Astrocyte (in vitro differentiated cells and primary cell): ENCODE measurements around the gene TOMM70. TPM values are rescaled to one million over a fixed set of nuclear protein-coding genes. Genes with fewer than 3 reads are reported as not detected.

Experiments
- DNase-seq: peaks from one replicate; pipeline ENCODE4 v3.0.0-alpha.2; 2010; ENCODE audit warnings: low read depth
- FAIRE-seq: peaks from 2 replicates; lab custom pipeline; 2011; peaks lifted over from hg19 to GRCh38; lab: Jason Lieb, UNC
- H2AFZ ChIP-seq: 2 replicates; pipeline ENCODE4 v1.6.0; 2012; ENCODE audit warnings: low read depth, low read length, inconsistent platforms
- H3K27ac ChIP-seq: 2 replicates; pipeline ENCODE4 v1.5.1; 2011; ENCODE audit warnings: low read depth, low read length, inconsistent platforms
- H3K27me3 ChIP-seq: 2 replicates; pipeline ENCODE4 v1.6.0; 2011; ENCODE audit warnings: low read length, inconsistent platforms; ENCODE audit not compliant: insufficient read depth
- H3K36me3 ChIP-seq: 2 replicates; pipeline ENCODE4 v1.5.1; 2011; ENCODE audit warnings: low read length, inconsistent platforms; ENCODE audit not compliant: insufficient read depth
- H3K4me1 ChIP-seq: 2 replicates; pipeline ENCODE4 v1.5.1; 2011; ENCODE audit warnings: low read length, inconsistent platforms; ENCODE audit not compliant: insufficient read depth
- H3K4me2 ChIP-seq: 2 replicates; pipeline ENCODE4 v1.6.0; 2012; ENCODE audit warnings: low read length, inconsistent platforms
- H3K4me3 ChIP-seq: 2 replicates; pipeline ENCODE4 v1.5.1; 2011; ENCODE audit warnings: low read depth, mild to moderate bottlenecking, low read length, inconsistent platforms; ENCODE audit not compliant: insufficient read depth
- H3K79me2 ChIP-seq: 2 replicates; pipeline ENCODE4 v1.6.0; 2012; ENCODE audit warnings: mild to moderate bottlenecking, low read length, inconsistent platforms; ENCODE audit not compliant: insufficient read depth
- H3K9ac ChIP-seq: 2 replicates; pipeline ENCODE4 v1.6.0; 2012; ENCODE audit warnings: mild to moderate bottlenecking, low read length, inconsistent platforms
- H3K9me3 ChIP-seq: 2 replicates; pipeline ENCODE4 v1.5.1; 2012; ENCODE audit warnings: low read depth, mild to moderate bottlenecking, low read length, inconsistent platforms; ENCODE audit not compliant: insufficient read depth
- H4K20me1 ChIP-seq: 2 replicates; pipeline ENCODE4 v1.6.0; 2012; ENCODE audit warnings: low read length, inconsistent platforms; ENCODE audit not compliant: insufficient read depth
- H3K27ac Mint-ChIP-seq: one replicate; pipeline ENCODE4 v1.8.0; 2021; ENCODE audit warnings: mild to moderate bottlenecking, mixed read lengths; ENCODE audit not compliant: unreplicated experiment
- H3K27me3 Mint-ChIP-seq: one replicate; pipeline ENCODE4 v1.8.0; 2021; ENCODE audit warnings: low read depth, mixed read lengths; ENCODE audit not compliant: unreplicated experiment
- H3K36me3 Mint-ChIP-seq: one replicate; pipeline ENCODE4 v1.8.0; 2021; ENCODE audit warnings: low read depth, mixed read lengths; ENCODE audit not compliant: unreplicated experiment
- H3K4me1 Mint-ChIP-seq: one replicate; pipeline ENCODE4 v1.8.0; 2021; ENCODE audit warnings: low read depth, mixed read lengths; ENCODE audit not compliant: unreplicated experiment
- H3K4me3 Mint-ChIP-seq: one replicate; pipeline ENCODE4 v1.8.0; 2021; ENCODE audit warnings: mild to moderate bottlenecking, moderate library complexity, mixed read lengths; ENCODE audit not compliant: unreplicated experiment
- H3K9me3 Mint-ChIP-seq: one replicate; pipeline ENCODE4 v1.8.0; 2021; ENCODE audit warnings: mild to moderate bottlenecking, mixed read lengths; ENCODE audit not compliant: unreplicated experiment
- EZH2 ChIP-seq: IDR thresholded peaks from 2 replicates; pipeline ENCODE4 v1.6.1; 2012; ENCODE audit warnings: mild to moderate bottlenecking, low read length, inconsistent platforms; ENCODE audit not compliant: insufficient read depth
- total RNA-seq: library from RNA; stranded (reverse); gene quantifications from 2 replicates; pipeline ENCODE4 v1.2.1, GENCODE V29; 2021
- TF ChIP-seq, protein P1 (sequence below): IDR thresholded peaks from 2 replicates; pipeline ENCODE4 v1.5.1; 2011; ENCODE audit warnings: low read depth, mild to moderate bottlenecking, inconsistent platforms, low read length, moderate library complexity; ENCODE audit not compliant: insufficient read depth

The TOMM70 gene
- total RNA-seq, 1 donor from 2014 or later, result 48.9 TPM

DNA sequence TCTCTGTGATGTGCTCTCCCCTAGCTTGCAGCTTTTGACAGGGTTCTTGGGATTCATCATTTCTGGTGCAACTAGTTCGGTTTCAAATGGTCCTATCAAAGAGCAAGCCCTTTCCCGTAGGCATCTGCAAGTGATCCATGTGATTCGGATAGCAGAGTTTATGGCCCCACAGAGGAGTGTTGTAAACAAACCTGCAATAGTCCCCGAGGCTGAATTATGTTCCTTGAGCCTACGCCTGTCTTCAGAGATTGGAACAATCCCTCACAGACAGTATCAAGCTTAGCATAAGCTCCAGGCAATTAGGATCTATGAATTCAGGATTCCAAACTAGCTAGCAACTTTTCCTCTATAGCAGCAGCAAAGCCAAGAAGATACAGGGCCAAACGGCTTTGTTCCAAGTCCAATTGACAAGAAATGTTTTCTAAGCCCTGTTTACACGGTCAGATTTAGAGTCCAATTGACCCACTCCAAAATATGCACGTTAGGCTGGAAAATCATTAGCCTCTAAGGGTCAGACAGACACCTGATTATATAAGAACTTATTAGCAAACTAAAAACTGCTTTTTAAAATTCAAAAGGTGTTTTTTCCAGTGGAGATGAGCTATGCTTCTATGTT, 25.3 kb upstream of the TOMM70 start:
- Histone ChIP-seq H3K4me2 (no peak overlapping the region), H3K9me3 (no peaks in the 10 kb centered on the region), H3K36me3 (no peaks in the 10 kb centered on the region), H2AFZ (no peak overlapping the region), H3K27me3 (no peaks in the 10 kb centered on the region), H3K27ac (no peak overlapping the region), H3K4me1 (no peaks in the 10 kb centered on the region), H3K9ac (no peak overlapping the region), H4K20me1 (no peaks in the 10 kb centered on the region), H3K4me3 (no peak overlapping the region), H3K79me2 (no peaks in the 10 kb centered on the region)
- DNase-seq (no peak), FAIRE-seq (no peak)
- no peaks in the 10 kb centered on the region for H3K36me3 Mint-ChIP-seq
- no peak overlapping the region for H3K27ac Mint-ChIP-seq
- TF ChIP-seq EZH2, result no peak
- TF ChIP-seq, protein P1, sequence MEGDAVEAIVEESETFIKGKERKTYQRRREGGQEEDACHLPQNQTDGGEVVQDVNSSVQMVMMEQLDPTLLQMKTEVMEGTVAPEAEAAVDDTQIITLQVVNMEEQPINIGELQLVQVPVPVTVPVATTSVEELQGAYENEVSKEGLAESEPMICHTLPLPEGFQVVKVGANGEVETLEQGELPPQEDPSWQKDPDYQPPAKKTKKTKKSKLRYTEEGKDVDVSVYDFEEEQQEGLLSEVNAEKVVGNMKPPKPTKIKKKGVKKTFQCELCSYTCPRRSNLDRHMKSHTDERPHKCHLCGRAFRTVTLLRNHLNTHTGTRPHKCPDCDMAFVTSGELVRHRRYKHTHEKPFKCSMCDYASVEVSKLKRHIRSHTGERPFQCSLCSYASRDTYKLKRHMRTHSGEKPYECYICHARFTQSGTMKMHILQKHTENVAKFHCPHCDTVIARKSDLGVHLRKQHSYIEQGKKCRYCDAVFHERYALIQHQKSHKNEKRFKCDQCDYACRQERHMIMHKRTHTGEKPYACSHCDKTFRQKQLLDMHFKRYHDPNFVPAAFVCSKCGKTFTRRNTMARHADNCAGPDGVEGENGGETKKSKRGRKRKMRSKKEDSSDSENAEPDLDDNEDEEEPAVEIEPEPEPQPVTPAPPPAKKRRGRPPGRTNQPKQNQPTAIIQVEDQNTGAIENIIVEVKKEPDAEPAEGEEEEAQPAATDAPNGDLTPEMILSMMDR, result no peak
- H3K4me3 Mint-ChIP-seq, result no peak overlapping the region
- no peaks in the 10 kb centered on the region for H3K27me3 Mint-ChIP-seq
- H3K9me3 Mint-ChIP-seq, result peaks cover 2% of the 10 kb centered on the region
- H3K4me1 Mint-ChIP-seq, result no peaks in the 10 kb centered on the region

DNA sequence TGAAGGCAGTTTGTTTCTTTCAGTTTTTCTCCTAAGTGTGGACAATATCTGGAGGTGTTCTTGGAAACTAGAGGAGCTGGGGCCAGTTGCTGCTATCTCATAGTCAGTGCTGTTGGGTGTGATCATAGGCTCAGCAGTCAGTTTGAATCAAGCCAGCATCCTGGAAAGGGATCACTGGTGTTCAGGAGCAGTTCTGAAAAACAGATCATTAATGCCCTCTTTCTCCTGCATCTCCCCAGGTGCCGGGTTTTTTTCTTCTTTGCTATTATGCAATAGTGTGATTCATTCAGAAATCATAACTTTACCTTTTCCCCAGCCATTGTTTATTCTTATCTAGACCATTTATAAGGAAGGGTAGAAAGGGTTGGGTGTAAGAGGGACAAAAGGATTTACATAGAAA, 24.4 kb upstream of the TOMM70 start:
- Histone ChIP-seq H3K27me3 (no peaks in the 10 kb centered on the region), H3K4me2 (no peak overlapping the region), H3K79me2 (no peaks in the 10 kb centered on the region), H2AFZ (no peak overlapping the region), H3K9ac (no peak overlapping the region), H3K36me3 (no peaks in the 10 kb centered on the region), H3K9me3 (no peaks in the 10 kb centered on the region), H3K4me3 (no peak overlapping the region), H4K20me1 (no peaks in the 10 kb centered on the region), H3K27ac (no peak overlapping the region), H3K4me1 (no peaks in the 10 kb centered on the region)
- H3K27me3 Mint-ChIP-seq, result no peaks in the 10 kb centered on the region
- H3K36me3 Mint-ChIP-seq, result no peaks in the 10 kb centered on the region
- no peaks in the 10 kb centered on the region for H3K4me1 Mint-ChIP-seq
- peaks cover 2% of the 10 kb centered on the region for H3K9me3 Mint-ChIP-seq
- H3K4me3 Mint-ChIP-seq, result no peak overlapping the region
- no peak for TF ChIP-seq EZH2
- TF ChIP-seq, protein P1, result no peak
- DNase-seq (no peak), FAIRE-seq (no peak)
- no peak overlapping the region for H3K27ac Mint-ChIP-seq

DNA sequence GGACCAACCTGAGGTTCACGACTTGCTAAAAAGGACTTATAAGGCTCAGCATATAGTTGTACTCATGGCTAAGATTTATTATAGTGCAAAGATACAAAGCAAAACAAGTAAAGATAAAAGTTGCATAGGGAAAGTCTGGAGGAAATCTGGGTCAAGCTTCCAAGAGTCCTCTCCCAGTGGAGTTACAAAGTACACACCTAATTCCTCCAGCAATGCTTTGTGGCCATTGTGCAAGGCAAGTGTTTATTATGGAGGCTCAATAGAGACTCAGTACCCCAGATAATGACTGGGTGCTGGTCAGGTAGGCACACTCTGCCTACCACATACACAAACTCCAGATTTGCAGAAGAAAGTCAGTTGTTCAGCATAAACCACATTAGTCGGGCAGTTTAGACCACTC, 23.4 kb upstream of the TOMM70 start:
- H3K9ac ChIP-seq, result no peak overlapping the region
- no peak overlapping the region for H3K27ac Mint-ChIP-seq
- H3K27me3 ChIP-seq, result no peaks in the 10 kb centered on the region
- H3K36me3 Mint-ChIP-seq, result no peaks in the 10 kb centered on the region
- H3K36me3 ChIP-seq, result no peaks in the 10 kb centered on the region
- FAIRE-seq, result no peak
- no peaks in the 10 kb centered on the region for H3K4me1 ChIP-seq
- no peak overlapping the region for H3K27ac ChIP-seq
- no peak for DNase-seq
- H3K9me3 Mint-ChIP-seq, result no peaks in the 10 kb centered on the region
- H3K4me3 Mint-ChIP-seq, result no peak overlapping the region
- no peaks in the 10 kb centered on the region for H4K20me1 ChIP-seq
- no peaks in the 10 kb centered on the region for H3K79me2 ChIP-seq
- H3K4me3 ChIP-seq, result no peak overlapping the region
- no peaks in the 10 kb centered on the region for H3K9me3 ChIP-seq
- no peak for TF ChIP-seq EZH2
- TF ChIP-seq, protein P1, result no peak
- H3K27me3 Mint-ChIP-seq, result no peaks in the 10 kb centered on the region
- no peaks in the 10 kb centered on the region for H3K4me1 Mint-ChIP-seq
- H3K4me2 ChIP-seq, result no peak overlapping the region
- no peak overlapping the region for H2AFZ ChIP-seq
